Suprapubic skin (tissue), 3 donors: Measurements from ENCODE around the gene CMSS1.

ENCODE experiments used
- CTCF ChIP-seq, 2 donors: fragments of 200-600 bp in 1 of 2; fragments of 450-650 bp in 1 of 2; sonication (generic) in 1 of 2; IDR thresholded peaks; one replicate each; pipeline ENCODE4 v1.5.1; 2016 to 2019; ENCODE audit warnings: antibody characterized with exemption in 2 of 2, mild to moderate bottlenecking in 1 of 2, moderate library complexity in 1 of 2
- EP300 ChIP-seq: sonication (generic); formaldehyde crosslinking; IDR thresholded peaks from one replicate; pipeline ENCODE4 v1.6.1; 2017; ENCODE audit warnings: antibody characterized with exemption
- POLR2A ChIP-seq, 2 donors: fragments of 450-650 bp; IDR thresholded peaks; one replicate each; pipeline ENCODE4 v1.6.1; 2017; ENCODE audit warnings: antibody characterized with exemption in 2 of 2, mild to moderate bottlenecking in 2 of 2, moderate library complexity in 2 of 2

DNA sequence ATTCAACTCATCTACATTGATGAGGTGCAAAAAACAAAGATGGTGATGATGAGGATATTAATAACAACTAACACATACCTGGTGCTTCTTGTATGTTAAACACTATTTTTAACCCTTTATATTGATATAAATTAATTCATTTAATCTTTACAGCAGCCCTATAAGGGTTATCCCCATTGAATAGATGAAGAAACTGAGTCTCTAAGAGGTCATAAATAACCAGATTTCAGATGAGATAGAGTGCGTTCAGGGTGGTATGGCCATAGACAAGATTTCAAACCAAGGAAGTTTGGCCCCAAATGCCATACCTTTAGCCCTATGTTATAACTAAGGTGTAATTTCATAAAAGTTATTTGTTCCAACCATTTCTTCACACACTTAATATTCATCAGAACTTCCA lies 82.6 kb downstream of the CMSS1 start:
- TF ChIP-seq CTCF (IDR thresholded peaks at IDR 0.05) (no peak), EP300 (no peak), POLR2A (IDR thresholded peaks at IDR 0.05) (no peak)
